ENCODE measurements around the gene NEK11. TPM values are rescaled to one million over a fixed set of nuclear protein-coding genes. Genes with fewer than 3 reads are reported as not detected.

NEK11 gene
- total and polyA plus RNA-seq, 12 donors: 5.2 to 19.8 (median 9.8) TPM

GRCh38 chr3:131393868-131394267, 367.2 kb downstream of the NEK11 start:
- no peaks in the 10 kb centered on the region for H3K27me3 ChIP-seq
- H3K36me3 ChIP-seq (replicated peaks in 1 of 2): no peaks in the 10 kb centered on the region
- no peaks in the 10 kb centered on the region for H3K4me1 ChIP-seq (replicated peaks in 1 of 2)
- H3K27ac ChIP-seq: no peak overlapping the region
- H3K4me3 ChIP-seq: no peak overlapping the region
- intact Hi-C loops (cut with DNase I): no loop called here
- H3K9me3 ChIP-seq (replicated peaks in 1 of 3): no peaks in the 10 kb centered on the region
- DNase-seq: no peak
- 83 to 89% (median 84%) methylated on average over 4 of the region's 4 CpGs for WGBS, 4 donors
- TF ChIP-seq CTCF (IDR thresholded peaks at IDR 0.05) (no peak), POLR2A (IDR thresholded peaks at IDR 0.05) (no peak)

- Histone ChIP-seq H3K9me3 (replicated peaks in 1 of 3) (no peaks in the 10 kb centered on the region), H3K4me1 (replicated peaks in 1 of 2) (no peaks in the 10 kb centered on the region), H3K27me3 (no peaks in the 10 kb centered on the region), H3K27ac (no peak overlapping the region), H3K36me3 (replicated peaks in 1 of 2) (no peaks in the 10 kb centered on the region), H3K4me3 (no peak overlapping the region)
- TF ChIP-seq CTCF (IDR thresholded peaks at IDR 0.05): no peak
- TF ChIP-seq POLR2A (IDR thresholded peaks at IDR 0.05): no peak
- no peak for DNase-seq
- intact Hi-C loops (cut with DNase I): no loop called here
Observed at GRCh38 chr3:131394400-131394799, 367.7 kb downstream of the NEK11 start.

- TF ChIP-seq CTCF (IDR thresholded peaks at IDR 0.05): no peak
- no peak for TF ChIP-seq POLR2A (IDR thresholded peaks at IDR 0.05)
- intact Hi-C loops (cut with DNase I): no loop called here
- Histone ChIP-seq H3K27ac (no peak overlapping the region), H3K9me3 (replicated peaks in 1 of 3) (no peaks in the 10 kb centered on the region), H3K36me3 (replicated peaks in 1 of 2) (no peaks in the 10 kb centered on the region), H3K4me3 (no peak overlapping the region), H3K27me3 (no peaks in the 10 kb centered on the region), H3K4me1 (replicated peaks in 1 of 2) (no peaks in the 10 kb centered on the region)
- no peak for DNase-seq
Observed at GRCh38 chr3:131396170-131396569, 369.5 kb downstream of the NEK11 start.

- no peaks in the 10 kb centered on the region for H3K9me3 ChIP-seq (replicated peaks in 1 of 3)
- intact Hi-C loops (cut with DNase I): no loop called here
- no peaks in the 10 kb centered on the region for H3K4me1 ChIP-seq (replicated peaks in 1 of 2)
- 69 to 79% (median 72%) methylated on average over 4 of the region's 4 CpGs for WGBS, 4 donors
- DNase-seq: no peak
- H3K27me3 ChIP-seq: no peaks in the 10 kb centered on the region
- no peaks in the 10 kb centered on the region for H3K36me3 ChIP-seq (replicated peaks in 1 of 2)
- H3K4me3 ChIP-seq: no peak overlapping the region
- H3K27ac ChIP-seq: no peak overlapping the region
- TF ChIP-seq CTCF (IDR thresholded peaks at IDR 0.05): no peak
- TF ChIP-seq POLR2A (IDR thresholded peaks at IDR 0.05): no peak
Observed at GRCh38 chr3:131397889-131398288, 371.2 kb downstream of the NEK11 start.

Small RNAs within 50 kb of the gene (small RNA-seq; reads per million reads assigned to genes)
- 0 reads per million in 2 donors for gene RNU6-726P

Other genes with a start within 250 kb of the NEK11 start
- gene ATP2C1, start 132.8 kb upstream of the NEK11 start, total RNA-seq: 10 to 100 TPM; 39.7 to 78.6 (median 57.5) TPM
- gene ATP2C1, start 132.8 kb upstream of the NEK11 start, polyA plus RNA-seq: 10 to 100 TPM; 26.7 to 71.0 (median 27.6) TPM
- gene ASTE1, start 52 bp upstream of the NEK11 start, total RNA-seq: 1 to 10 TPM; 1.8 to 8.7 (median 6.6) TPM
- 1 to 10 TPM; 2.8 to 7.2 (median 3.1) TPM for gene ASTE1, start 52 bp upstream of the NEK11 start, polyA plus RNA-seq